ENCODE results near the gene ATXN1L.

Gene ATXN1L

DNA sequence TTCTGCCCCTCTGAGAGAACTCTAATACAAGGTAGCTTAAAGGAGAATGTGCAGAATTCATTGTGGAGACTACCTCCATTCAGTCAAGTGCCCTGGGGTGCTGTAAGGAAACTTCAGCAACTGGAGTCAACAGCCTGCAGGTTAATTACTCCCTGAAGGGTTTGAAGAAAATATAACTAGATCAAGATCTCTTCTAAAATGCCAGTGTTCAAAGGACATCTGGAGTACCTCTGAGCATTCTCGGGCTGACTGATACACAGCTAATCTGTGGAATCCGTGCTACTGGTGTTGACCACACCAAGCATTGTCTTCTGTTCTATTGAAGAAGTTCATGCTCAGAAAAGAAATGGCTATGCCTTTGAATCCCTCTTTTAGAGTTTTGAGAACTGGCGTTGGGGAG is 11.5 kb upstream of the ATXN1L start:
- no peak overlapping the region for H3K4me3 ChIP-seq (ENCODE audit: low read length)
- no peaks in the 10 kb centered on the region for H3K79me2 ChIP-seq (ENCODE audit: control insufficient read depth, low read length)
- H3K9me3 ChIP-seq (ENCODE audit: control insufficient read depth, insufficient read depth, low read length): no peaks in the 10 kb centered on the region
- H3F3A ChIP-seq (ENCODE audit: control insufficient read depth, insufficient read depth): no peaks in the 10 kb centered on the region
- H3K4me2 ChIP-seq (ENCODE audit: low read length): no peak overlapping the region
- no peaks in the 10 kb centered on the region for H3K27me3 ChIP-seq (ENCODE audit: control insufficient read depth, low read length)
- H3K27ac ChIP-seq (ENCODE audit: low read depth, low read length): no peak overlapping the region
- TF ChIP-seq, protein P1, sequence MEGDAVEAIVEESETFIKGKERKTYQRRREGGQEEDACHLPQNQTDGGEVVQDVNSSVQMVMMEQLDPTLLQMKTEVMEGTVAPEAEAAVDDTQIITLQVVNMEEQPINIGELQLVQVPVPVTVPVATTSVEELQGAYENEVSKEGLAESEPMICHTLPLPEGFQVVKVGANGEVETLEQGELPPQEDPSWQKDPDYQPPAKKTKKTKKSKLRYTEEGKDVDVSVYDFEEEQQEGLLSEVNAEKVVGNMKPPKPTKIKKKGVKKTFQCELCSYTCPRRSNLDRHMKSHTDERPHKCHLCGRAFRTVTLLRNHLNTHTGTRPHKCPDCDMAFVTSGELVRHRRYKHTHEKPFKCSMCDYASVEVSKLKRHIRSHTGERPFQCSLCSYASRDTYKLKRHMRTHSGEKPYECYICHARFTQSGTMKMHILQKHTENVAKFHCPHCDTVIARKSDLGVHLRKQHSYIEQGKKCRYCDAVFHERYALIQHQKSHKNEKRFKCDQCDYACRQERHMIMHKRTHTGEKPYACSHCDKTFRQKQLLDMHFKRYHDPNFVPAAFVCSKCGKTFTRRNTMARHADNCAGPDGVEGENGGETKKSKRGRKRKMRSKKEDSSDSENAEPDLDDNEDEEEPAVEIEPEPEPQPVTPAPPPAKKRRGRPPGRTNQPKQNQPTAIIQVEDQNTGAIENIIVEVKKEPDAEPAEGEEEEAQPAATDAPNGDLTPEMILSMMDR (IDR thresholded peaks at IDR 0.05; ENCODE audit: low read depth, low read length, poor library complexity, severe bottlenecking): no peak
- TF ChIP-seq EZH2phosphoT487 (IDR thresholded peaks at IDR 0.05; ENCODE audit: borderline replicate concordance, low read length): no peak
- no peaks in the 10 kb centered on the region for H3K4me1 ChIP-seq (ENCODE audit: control insufficient read depth, low read length)
- H3K36me3 ChIP-seq (ENCODE audit: control insufficient read depth, low read length): no peaks in the 10 kb centered on the region
- no peaks in the 10 kb centered on the region for H4K20me1 ChIP-seq (ENCODE audit: control insufficient read depth, insufficient read depth, low read depth, low read length)
- H3K9me2 ChIP-seq (replicated peaks; ENCODE audit: control insufficient read depth, low read length): no peaks in the 10 kb centered on the region

DNA sequence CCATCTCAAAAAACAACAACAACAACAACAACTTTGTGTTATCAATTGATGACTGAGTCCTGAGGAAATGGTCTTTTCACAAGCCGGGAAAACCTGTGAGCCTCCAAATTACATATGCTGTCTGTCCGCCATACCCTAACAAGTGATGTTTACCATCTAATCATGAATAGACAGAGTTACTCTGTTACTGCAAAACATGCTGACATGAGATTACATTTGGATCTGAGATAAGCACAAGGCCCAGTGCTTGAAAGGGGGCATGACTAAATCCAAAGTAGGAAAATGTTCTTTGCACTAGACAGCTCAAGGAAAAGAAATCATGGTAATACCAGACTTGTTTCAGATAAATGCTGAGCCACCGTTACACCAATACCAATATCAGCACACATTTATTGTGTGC is 8.6 kb upstream of the ATXN1L start:
- Histone ChIP-seq H3K9me3 (ENCODE audit: control insufficient read depth, insufficient read depth, low read length) (no peaks in the 10 kb centered on the region), H3K36me3 (ENCODE audit: control insufficient read depth, low read length) (no peaks in the 10 kb centered on the region), H3K4me3 (ENCODE audit: low read length) (no peak overlapping the region), H3K4me2 (ENCODE audit: low read length) (no peak overlapping the region), H3K9me2 (replicated peaks; ENCODE audit: control insufficient read depth, low read length) (no peaks in the 10 kb centered on the region), H3K4me1 (ENCODE audit: control insufficient read depth, low read length) (peaks cover 10% of the 10 kb centered on the region), H3K27me3 (ENCODE audit: control insufficient read depth, low read length) (peaks cover 3% of the 10 kb centered on the region; the same call in 1 of the 2 replicates), H3K79me2 (ENCODE audit: control insufficient read depth, low read length) (no peaks in the 10 kb centered on the region), H3F3A (ENCODE audit: control insufficient read depth, insufficient read depth) (peaks cover 1% of the 10 kb centered on the region; the same call in 1 of the 2 replicates), H4K20me1 (ENCODE audit: control insufficient read depth, insufficient read depth, low read depth, low read length) (no peaks in the 10 kb centered on the region), H3K27ac (ENCODE audit: low read depth, low read length) (no peak overlapping the region)
- TF ChIP-seq, protein P1 (IDR thresholded peaks at IDR 0.05; ENCODE audit: low read depth, low read length, poor library complexity, severe bottlenecking): no peak
- TF ChIP-seq EZH2phosphoT487 (IDR thresholded peaks at IDR 0.05; ENCODE audit: borderline replicate concordance, low read length): no peak

DNA sequence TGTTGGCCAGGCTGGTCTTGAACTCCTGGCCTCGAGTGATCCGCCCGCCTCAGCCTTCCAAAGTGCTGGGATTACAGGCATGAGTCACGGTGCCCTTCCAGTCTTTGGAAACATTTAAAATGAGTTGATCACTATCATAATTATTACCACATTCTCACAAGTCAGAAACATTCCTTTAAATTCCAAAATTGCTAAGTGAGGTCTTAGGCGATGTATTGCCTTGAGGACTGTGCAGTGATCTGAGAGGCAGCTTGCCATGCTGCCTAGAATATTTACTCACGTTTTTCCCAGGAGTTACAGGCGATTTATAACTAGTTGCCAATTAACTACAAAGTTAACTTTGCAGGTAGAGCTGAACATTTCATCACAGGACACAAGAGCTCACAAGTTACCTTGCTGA is 5.7 kb upstream of the ATXN1L start:
- Histone ChIP-seq H3K9me3 (ENCODE audit: control insufficient read depth, insufficient read depth, low read length) (no peaks in the 10 kb centered on the region), H3K4me1 (ENCODE audit: control insufficient read depth, low read length) (peaks cover 28% of the 10 kb centered on the region), H3K27ac (ENCODE audit: low read depth, low read length) (no peak overlapping the region), H3K4me3 (ENCODE audit: low read length) (no peak overlapping the region), H3K9me2 (replicated peaks; ENCODE audit: control insufficient read depth, low read length) (no peaks in the 10 kb centered on the region), H3K27me3 (ENCODE audit: control insufficient read depth, low read length) (peaks cover 3% of the 10 kb centered on the region; the same call in 1 of the 2 replicates), H3K36me3 (ENCODE audit: control insufficient read depth, low read length) (no peaks in the 10 kb centered on the region), H3K79me2 (ENCODE audit: control insufficient read depth, low read length) (no peaks in the 10 kb centered on the region), H4K20me1 (ENCODE audit: control insufficient read depth, insufficient read depth, low read depth, low read length) (no peaks in the 10 kb centered on the region), H3K4me2 (ENCODE audit: low read length) (no peak overlapping the region), H3F3A (ENCODE audit: control insufficient read depth, insufficient read depth) (peaks cover 20% of the 10 kb centered on the region)
- TF ChIP-seq, protein P1 (IDR thresholded peaks at IDR 0.05; ENCODE audit: low read depth, low read length, poor library complexity, severe bottlenecking): no peak
- no peak for TF ChIP-seq EZH2phosphoT487 (IDR thresholded peaks at IDR 0.05; ENCODE audit: borderline replicate concordance, low read length)
